Neural progenitor cell (in vitro differentiated cells): ENCODE data around the gene TPD52L1.

ENCODE experiments used
- CTCF ChIP-seq: fragments of 200-600 bp; sonication (generic); IDR thresholded peaks from 2 replicates; pipeline ENCODE4 v1.5.1; 2017; ENCODE audit warnings: antibody characterized with exemption, mild to moderate bottlenecking
- EZH2 ChIP-seq: fragments of 200-600 bp; sonication (generic); IDR thresholded peaks from 2 replicates; pipeline ENCODE4 v1.6.1; 2017; ENCODE audit warnings: antibody characterized with exemption, mild to moderate bottlenecking, moderate library complexity

GRCh38 chr6:125110056-125110455 is 43.5 kb upstream of the TPD52L1 start:
- TF ChIP-seq CTCF (no peak), EZH2 (no peak)
